RWPE2 (cell line): ENCODE measurements around the gene DIPK1C.

Experiments
- ATAC-seq: fragments of 200-7000 bp; cut with Tn5 transposase; 3 replicates; pipeline ENCODE4 v1.9.1; 2021; ENCODE audit warnings: low read depth
- DNase-seq: peaks from one replicate; pipeline ENCODE4 v3.0.0-alpha.2; 2020; ENCODE audit warnings: low spot score
- H3K27ac ChIP-seq: fragments of 450-650 bp; 2 replicates; pipeline ENCODE4 v1.5.1; 2017; ENCODE audit warnings: mild to moderate bottlenecking; ENCODE audit not compliant: poor library complexity, severe bottlenecking
- H3K27me3 ChIP-seq: fragments of 250-450 bp; sonication (Bioruptor Pico); 2 replicates; pipeline ENCODE4 v1.5.1; 2021; ENCODE audit warnings: mild to moderate bottlenecking, moderate library complexity; ENCODE audit not compliant: insufficient read depth, poor library complexity, severe bottlenecking
- H3K36me3 ChIP-seq: fragments of 250-450 bp; sonication (Bioruptor Pico); 2 replicates; pipeline ENCODE4 v1.5.1; 2020; ENCODE audit warnings: low read depth, mild to moderate bottlenecking, moderate library complexity
- H3K4me1 ChIP-seq: fragments of 250-450 bp; sonication (Bioruptor Pico); 2 replicates; pipeline ENCODE4 v1.5.1; 2021; ENCODE audit warnings: mild to moderate bottlenecking, moderate library complexity; ENCODE audit not compliant: insufficient read depth, poor library complexity, severe bottlenecking
- H3K4me3 ChIP-seq: fragments of 250-450 bp; sonication (Bioruptor Pico); 2 replicates; pipeline ENCODE4 v1.5.1; 2021; ENCODE audit warnings: mild to moderate bottlenecking, moderate library complexity; ENCODE audit not compliant: severe bottlenecking
- H3K9me3 ChIP-seq: fragments of 250-450 bp; sonication (Bioruptor Pico); 2 replicates; pipeline ENCODE4 v1.5.1; 2021; ENCODE audit warnings: mild to moderate bottlenecking, moderate library complexity; ENCODE audit not compliant: severe bottlenecking
- CTCF ChIP-seq: fragments of 450-650 bp; IDR thresholded peaks from one replicate; pipeline ENCODE4 v1.5.1; 2017; ENCODE audit warnings: mild to moderate bottlenecking, moderate library complexity; ENCODE audit not compliant: poor library complexity, severe bottlenecking

The DIPK1C gene

DNA sequence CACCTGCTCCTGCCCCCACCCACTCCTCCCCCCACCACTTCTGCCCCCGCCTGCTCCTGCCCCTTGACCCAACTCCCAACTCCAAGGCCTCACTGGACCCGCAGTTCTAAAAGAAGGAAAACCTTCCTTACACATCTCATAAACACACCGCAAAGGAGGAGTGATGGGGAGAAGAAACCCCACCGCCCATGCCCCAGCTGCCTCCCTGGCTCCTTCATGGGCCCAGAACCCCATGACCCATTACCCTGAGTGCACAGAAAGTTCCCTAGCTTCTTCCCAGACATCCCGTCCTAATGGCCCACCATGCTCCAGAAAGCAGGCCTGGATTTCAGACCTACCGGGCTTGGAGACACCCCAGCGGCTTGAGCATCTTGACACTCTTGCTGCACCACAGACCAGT is 21.2 kb upstream of the DIPK1C start:
- Histone ChIP-seq H3K4me1 (no peaks in the 10 kb centered on the region), H3K36me3 (no peaks in the 10 kb centered on the region), H3K27me3 (no peaks in the 10 kb centered on the region), H3K27ac (no peak overlapping the region), H3K4me3 (no peak overlapping the region), H3K9me3 (no peaks in the 10 kb centered on the region)
- no peak for DNase-seq
- no peak for TF ChIP-seq CTCF
- ATAC-seq, result no peak

GRCh38 chr18:74477771-74478170 is 20.7 kb upstream of the DIPK1C start:
- no peak for ATAC-seq
- TF ChIP-seq CTCF, result no peak
- H3K4me1 ChIP-seq, result no peaks in the 10 kb centered on the region

GRCh38 chr18:74476140-74476539 is 19.0 kb upstream of the DIPK1C start:
- Histone ChIP-seq H3K36me3 (no peaks in the 10 kb centered on the region), H3K4me1 (no peaks in the 10 kb centered on the region), H3K4me3 (no peak overlapping the region), H3K9me3 (no peaks in the 10 kb centered on the region), H3K27me3 (no peaks in the 10 kb centered on the region), H3K27ac (no peak overlapping the region)
- ATAC-seq (no peak), DNase-seq (no peak)
- TF ChIP-seq CTCF, result peak; percentile 28

More at GRCh38 chr18:74477771-74478170, 20.7 kb upstream of the DIPK1C start:
- Histone ChIP-seq H3K36me3 (no peaks in the 10 kb centered on the region), H3K4me3 (no peak overlapping the region), H3K27ac (no peak overlapping the region), H3K9me3 (no peaks in the 10 kb centered on the region), H3K27me3 (no peaks in the 10 kb centered on the region)
- no peak for DNase-seq

GRCh38 chr18:74473976-74474640 is 17.0 kb upstream of the DIPK1C start:
- H3K27ac ChIP-seq, result no peak overlapping the region
- no peaks in the 10 kb centered on the region for H3K27me3 ChIP-seq
- no peak for ATAC-seq
- TF ChIP-seq CTCF, result no peak
- DNase-seq, result no peak
- no peak overlapping the region for H3K4me3 ChIP-seq
- H3K4me1 ChIP-seq, result no peaks in the 10 kb centered on the region
- H3K9me3 ChIP-seq, result no peaks in the 10 kb centered on the region
- no peaks in the 10 kb centered on the region for H3K36me3 ChIP-seq

DNA sequence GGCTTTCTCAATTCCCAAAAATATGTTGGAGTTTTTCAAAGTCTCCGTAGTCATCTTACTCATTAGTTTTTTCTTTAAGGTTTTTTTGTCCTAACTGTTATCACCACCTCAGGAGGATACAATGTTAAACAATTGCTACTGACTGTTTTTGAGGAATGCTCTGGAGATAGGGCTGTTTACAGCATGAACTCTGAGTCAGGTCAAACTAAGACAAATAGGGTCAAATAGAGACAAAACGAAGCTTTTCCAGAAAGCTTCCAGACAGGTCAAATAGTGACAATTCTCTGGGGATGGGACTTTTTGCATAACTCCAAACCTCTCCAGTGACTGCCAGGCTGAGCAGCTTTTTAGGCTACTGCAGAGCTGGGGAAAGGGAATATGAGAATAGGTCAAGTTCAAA is 15.2 kb upstream of the DIPK1C start:
- no peak for TF ChIP-seq CTCF
- ATAC-seq, result no peak
- Histone ChIP-seq H3K27ac (no peak overlapping the region), H3K9me3 (no peaks in the 10 kb centered on the region), H3K4me1 (no peaks in the 10 kb centered on the region), H3K4me3 (no peak overlapping the region), H3K36me3 (no peaks in the 10 kb centered on the region), H3K27me3 (no peaks in the 10 kb centered on the region)
- DNase-seq, result no peak
